ENCODE results near the gene LRP8. TPM values are rescaled to one million over a fixed set of nuclear protein-coding genes. Genes with fewer than 3 reads are reported as not detected.

LRP8 gene
- total and polyA plus RNA-seq, 5 donors from 2014 or later: 1.0 to 23.7 (median 2.5) TPM

- Mint-ChIP-seq H3K4me1 (peaks cover 0 to 25% (median 20%) of the 10 kb centered on the region in 4 donors), H3K27ac (no peak overlapping the region), H3K27me3 (no peaks in the 10 kb centered on the region), H3K4me3 (no peak overlapping the region), H3K9me3 (no peaks in the 10 kb centered on the region), H3K36me3 (peaks cover 4% of the 10 kb centered on the region)
- no peaks in the 10 kb centered on the region for H3K9me3 ChIP-seq (ENCODE audit: control insufficient read depth in 2 of 2, low read length in 2 of 2)
- peaks cover 8% of the 10 kb centered on the region for H3K4me1 ChIP-seq (ENCODE audit: control insufficient read depth, insufficient read depth, low read length, poor library complexity, severe bottlenecking)
- H3K27ac ChIP-seq (ENCODE audit: insufficient read depth, low read length, poor library complexity, severe bottlenecking): no peak overlapping the region
- DNase-seq (no peak), ATAC-seq (ENCODE audit: low read depth in 2 of 2) (no peak)
- H3K27me3 ChIP-seq (ENCODE audit: control insufficient read depth, insufficient read depth, low read length): no peaks in the 10 kb centered on the region
- no peak overlapping the region for H3K4me3 ChIP-seq (ENCODE audit: low read depth, low read length)
- no peaks in the 10 kb centered on the region for H3K36me3 ChIP-seq (ENCODE audit: control insufficient read depth, insufficient read depth, low read length)
Observed at GRCh38 chr1:53303726-53304515, 23.9 kb downstream of the LRP8 start.

- ATAC-seq (ENCODE audit: low read depth in 2 of 2) (no peak), DNase-seq (no peak)
- Histone ChIP-seq H3K9me3 (ENCODE audit: control insufficient read depth in 2 of 2, low read length in 2 of 2) (no peaks in the 10 kb centered on the region), H3K27me3 (ENCODE audit: control insufficient read depth, insufficient read depth, low read length) (no peaks in the 10 kb centered on the region), H3K36me3 (ENCODE audit: control insufficient read depth, insufficient read depth, low read length) (no peaks in the 10 kb centered on the region), H3K27ac (ENCODE audit: insufficient read depth, low read length, poor library complexity, severe bottlenecking) (no peak overlapping the region), H3K4me1 (ENCODE audit: control insufficient read depth, insufficient read depth, low read length, poor library complexity, severe bottlenecking) (peaks cover 8% of the 10 kb centered on the region), H3K4me3 (ENCODE audit: low read depth, low read length) (no peak overlapping the region)
- peaks cover 4% of the 10 kb centered on the region for H3K36me3 Mint-ChIP-seq
- no peak overlapping the region for H3K27ac Mint-ChIP-seq
- H3K4me1 Mint-ChIP-seq: peaks cover 0 to 26% (median 20%) of the 10 kb centered on the region in 4 donors
- H3K9me3 Mint-ChIP-seq: no peaks in the 10 kb centered on the region
- H3K27me3 Mint-ChIP-seq: no peaks in the 10 kb centered on the region
- H3K4me3 Mint-ChIP-seq: no peak overlapping the region
Observed at GRCh38 chr1:53303243-53303642, 24.6 kb downstream of the LRP8 start.

GRCh38 chr1:53299233-53299632 is 28.6 kb downstream of the LRP8 start:
- no peak for ATAC-seq (ENCODE audit: low read depth in 2 of 2)
- H3K36me3 ChIP-seq (ENCODE audit: control insufficient read depth, insufficient read depth, low read length): no peaks in the 10 kb centered on the region
- H3K27me3 ChIP-seq (ENCODE audit: control insufficient read depth, insufficient read depth, low read length): no peaks in the 10 kb centered on the region
- Mint-ChIP-seq H3K9me3 (no peaks in the 10 kb centered on the region), H3K36me3 (peaks cover 4% of the 10 kb centered on the region), H3K4me3 (no peak overlapping the region), H3K4me1 (peaks cover 4 to 38% (median 19%) of the 10 kb centered on the region in 4 donors), H3K27me3 (no peaks in the 10 kb centered on the region), H3K27ac (peak overlapping the region in 2 of 3 donors; percentile 36 to 82)
- no peak overlapping the region for H3K27ac ChIP-seq (ENCODE audit: insufficient read depth, low read length, poor library complexity, severe bottlenecking)
- no peaks in the 10 kb centered on the region for H3K9me3 ChIP-seq (ENCODE audit: control insufficient read depth in 2 of 2, low read length in 2 of 2)
- H3K4me1 ChIP-seq (ENCODE audit: control insufficient read depth, insufficient read depth, low read length, poor library complexity, severe bottlenecking): peaks cover 33% of the 10 kb centered on the region
- H3K4me3 ChIP-seq (ENCODE audit: low read depth, low read length): no peak overlapping the region
- DNase-seq: no peak

GRCh38 chr1:53298045-53298637 is 29.7 kb downstream of the LRP8 start:
- Mint-ChIP-seq H3K4me3 (no peak overlapping the region), H3K27me3 (no peaks in the 10 kb centered on the region), H3K36me3 (peaks cover 4% of the 10 kb centered on the region), H3K27ac (peak overlapping the region in 1 of 3 donors; percentile 64), H3K4me1 (peaks cover 8 to 49% (median 27%) of the 10 kb centered on the region in 4 donors), H3K9me3 (no peaks in the 10 kb centered on the region)
- DNase-seq: no peak
- no peaks in the 10 kb centered on the region for H3K27me3 ChIP-seq (ENCODE audit: control insufficient read depth, insufficient read depth, low read length)
- peaks cover 44% of the 10 kb centered on the region for H3K4me1 ChIP-seq (ENCODE audit: control insufficient read depth, insufficient read depth, low read length, poor library complexity, severe bottlenecking)
- H3K9me3 ChIP-seq (ENCODE audit: control insufficient read depth in 2 of 2, low read length in 2 of 2): no peaks in the 10 kb centered on the region
- H3K27ac ChIP-seq (ENCODE audit: insufficient read depth, low read length, poor library complexity, severe bottlenecking): no peak overlapping the region
- no peaks in the 10 kb centered on the region for H3K36me3 ChIP-seq (ENCODE audit: control insufficient read depth, insufficient read depth, low read length)
- ATAC-seq (ENCODE audit: low read depth in 2 of 2): no peak
- no peak overlapping the region for H3K4me3 ChIP-seq (ENCODE audit: low read depth, low read length)

- Mint-ChIP-seq H3K36me3 (peaks cover 4% of the 10 kb centered on the region), H3K27ac (peak overlapping the region in 2 of 3 donors; percentile 90 to 91)
Observed at GRCh38 chr1:53297195-53297594, 30.7 kb downstream of the LRP8 start.

GRCh38 chr1:53296117-53296749 is 31.6 kb downstream of the LRP8 start:
- H3K4me1 ChIP-seq (ENCODE audit: control insufficient read depth, insufficient read depth, low read length, poor library complexity, severe bottlenecking): peaks cover 51% of the 10 kb centered on the region
- no peaks in the 10 kb centered on the region for H3K36me3 ChIP-seq (ENCODE audit: control insufficient read depth, insufficient read depth, low read length)
- no peaks in the 10 kb centered on the region for H3K27me3 ChIP-seq (ENCODE audit: control insufficient read depth, insufficient read depth, low read length)
- peak; percentile 29 to 46 for ATAC-seq (ENCODE audit: low read depth in 2 of 2)
- no peaks in the 10 kb centered on the region for H3K27me3 Mint-ChIP-seq
- H3K4me3 Mint-ChIP-seq: no peak overlapping the region
- H3K9me3 Mint-ChIP-seq: no peaks in the 10 kb centered on the region
- H3K4me1 Mint-ChIP-seq: peaks cover 12 to 63% (median 33%) of the 10 kb centered on the region in 4 donors
- no peaks in the 10 kb centered on the region for H3K9me3 ChIP-seq (ENCODE audit: control insufficient read depth in 2 of 2, low read length in 2 of 2)
- peak overlapping the region; percentile 90 to 93 (median 91) for H3K27ac Mint-ChIP-seq
- peaks cover 4% of the 10 kb centered on the region for H3K36me3 Mint-ChIP-seq
- DNase-seq: peak in 2 of 3 donors; percentile 34 to 63
- H3K27ac ChIP-seq (ENCODE audit: insufficient read depth, low read length, poor library complexity, severe bottlenecking): peak overlapping the region; percentile 71
- no peak overlapping the region for H3K4me3 ChIP-seq (ENCODE audit: low read depth, low read length)

More at GRCh38 chr1:53297195-53297594, 30.7 kb downstream of the LRP8 start:
- H3K4me1 ChIP-seq (ENCODE audit: control insufficient read depth, insufficient read depth, low read length, poor library complexity, severe bottlenecking): peaks cover 51% of the 10 kb centered on the region
- DNase-seq (no peak), ATAC-seq (ENCODE audit: low read depth in 2 of 2) (no peak)
- H3K4me3 Mint-ChIP-seq: no peak overlapping the region
- H3K27ac ChIP-seq (ENCODE audit: insufficient read depth, low read length, poor library complexity, severe bottlenecking): peak overlapping the region; percentile 71
- H3K9me3 Mint-ChIP-seq: no peaks in the 10 kb centered on the region
- H3K27me3 ChIP-seq (ENCODE audit: control insufficient read depth, insufficient read depth, low read length): no peaks in the 10 kb centered on the region
- no peaks in the 10 kb centered on the region for H3K27me3 Mint-ChIP-seq
- no peak overlapping the region for H3K4me3 ChIP-seq (ENCODE audit: low read depth, low read length)
- H3K4me1 Mint-ChIP-seq: peaks cover 12 to 58% (median 31%) of the 10 kb centered on the region in 4 donors
- no peaks in the 10 kb centered on the region for H3K9me3 ChIP-seq (ENCODE audit: control insufficient read depth in 2 of 2, low read length in 2 of 2)
- no peaks in the 10 kb centered on the region for H3K36me3 ChIP-seq (ENCODE audit: control insufficient read depth, insufficient read depth, low read length)

- Mint-ChIP-seq H3K4me3 (peak overlapping the region in 1 of 4 donors; percentile 24), H3K9me3 (no peaks in the 10 kb centered on the region), H3K4me1 (peaks cover 12 to 67% (median 33%) of the 10 kb centered on the region in 4 donors), H3K36me3 (peaks cover 4% of the 10 kb centered on the region), H3K27ac (peak overlapping the region; percentile 90 to 93 (median 91)), H3K27me3 (no peaks in the 10 kb centered on the region)
- Histone ChIP-seq H3K4me3 (ENCODE audit: low read depth, low read length) (no peak overlapping the region), H3K36me3 (ENCODE audit: control insufficient read depth, insufficient read depth, low read length) (no peaks in the 10 kb centered on the region), H3K9me3 (ENCODE audit: control insufficient read depth in 2 of 2, low read length in 2 of 2) (no peaks in the 10 kb centered on the region), H3K27me3 (ENCODE audit: control insufficient read depth, insufficient read depth, low read length) (no peaks in the 10 kb centered on the region), H3K4me1 (ENCODE audit: control insufficient read depth, insufficient read depth, low read length, poor library complexity, severe bottlenecking) (peaks cover 54% of the 10 kb centered on the region), H3K27ac (ENCODE audit: insufficient read depth, low read length, poor library complexity, severe bottlenecking) (peak overlapping the region; percentile 71)
- ATAC-seq (ENCODE audit: low read depth in 2 of 2): no peak
- DNase-seq: no peak
Observed at GRCh38 chr1:53295726-53296116, 32.1 kb downstream of the LRP8 start.

All from CD4-positive, CD25-positive, alpha-beta regulatory T cell (primary cell).